OCI-M2 (cell line): ENCODE results near the gene MYL12A.
"Not testable (repeated sequence)": the region's sequence is repeated elsewhere in the genome, so short reads cannot be mapped to it uniquely, and the experiment has no call there.

Experiments
- DNase-seq: peaks from one replicate; lab custom pipeline; 2025; ENCODE audit not compliant: unreplicated experiment; lab: John Stamatoyannopoulos, UW

MYL12A gene

GRCh38 chr18:3254725-3255124, 7.1 kb downstream of the MYL12A start:
- no peak for DNase-seq

GRCh38 chr18:3255611-3256165, 8.1 kb downstream of the MYL12A start:
- DNase-seq = no peak

- DNase-seq = no peak
These were observed 9.4 kb downstream of the MYL12A start for GRCh38 chr18:3256693-3257626.

- DNase-seq = no peak
These were observed 10.1 kb downstream of the MYL12A start for GRCh38 chr18:3257627-3258120.

- DNase-seq = no peak
These were observed 13.4 kb downstream of the MYL12A start for GRCh38 chr18:3260995-3261372.

- peak; percentile 48 for DNase-seq
These were observed 14.0 kb downstream of the MYL12A start, which contains the start of gene MYL12B for GRCh38 chr18:3261373-3262233. MYL12B (plus strand) TSS chr18:3262133; CDS start chr18:3272899, 10,766 bp downstream.

GRCh38 chr18:3262234-3263131, 14.9 kb downstream of the MYL12A start:
- no peak for DNase-seq

GRCh38 chr18:3263132-3263700, 15.6 kb downstream of the MYL12A start:
- DNase-seq = no peak

GRCh38 chr18:3264362-3264761, 16.8 kb downstream of the MYL12A start:
- DNase-seq = no peak

- no peak for DNase-seq
These were observed 18.0 kb downstream of the MYL12A start for GRCh38 chr18:3265564-3266033.

- DNase-seq = no peak
These were observed 18.5 kb downstream of the MYL12A start for GRCh38 chr18:3266062-3266608.

GRCh38 chr18:3268306-3268705, 20.7 kb downstream of the MYL12A start:
- DNase-seq = no peak

- DNase-seq = no peak
These were observed 21.8 kb downstream of the MYL12A start for GRCh38 chr18:3269241-3269913.

- DNase-seq = no peak
These were observed 22.3 kb downstream of the MYL12A start for GRCh38 chr18:3269914-3270299.

- DNase-seq = no peak
These were observed 25.4 kb downstream of the MYL12A start for GRCh38 chr18:3273042-3273441.

- DNase-seq = not testable (repeated sequence)
These were observed 30.1 kb downstream of the MYL12A start for GRCh38 chr18:3277643-3278213.

GRCh38 chr18:3279201-3280185, 31.9 kb downstream of the MYL12A start:
- no peak for DNase-seq
